AG09319 (cell line): ENCODE results near the gene VWA8.
"Not testable (repeated sequence)": the region's sequence is repeated elsewhere in the genome, so short reads cannot be mapped to it uniquely, and the experiment has no call there.

ENCODE experiments used
- DNase-seq: peaks from one replicate; pipeline ENCODE4 v3.0.0-alpha.2; 2010; ENCODE audit warnings: low read depth; ENCODE audit errors: extremely low read depth
- TF ChIP-seq, protein P1 (sequence below): IDR thresholded peaks from 2 replicates; pipeline ENCODE4 v1.5.1; 2011; ENCODE audit warnings: low read depth, mild to moderate bottlenecking, inconsistent platforms, low read length, moderate library complexity

VWA8 gene

GRCh38 chr13:41627425-41627824 lies 333.5 kb downstream of the VWA8 start:
- TF ChIP-seq, protein P1, sequence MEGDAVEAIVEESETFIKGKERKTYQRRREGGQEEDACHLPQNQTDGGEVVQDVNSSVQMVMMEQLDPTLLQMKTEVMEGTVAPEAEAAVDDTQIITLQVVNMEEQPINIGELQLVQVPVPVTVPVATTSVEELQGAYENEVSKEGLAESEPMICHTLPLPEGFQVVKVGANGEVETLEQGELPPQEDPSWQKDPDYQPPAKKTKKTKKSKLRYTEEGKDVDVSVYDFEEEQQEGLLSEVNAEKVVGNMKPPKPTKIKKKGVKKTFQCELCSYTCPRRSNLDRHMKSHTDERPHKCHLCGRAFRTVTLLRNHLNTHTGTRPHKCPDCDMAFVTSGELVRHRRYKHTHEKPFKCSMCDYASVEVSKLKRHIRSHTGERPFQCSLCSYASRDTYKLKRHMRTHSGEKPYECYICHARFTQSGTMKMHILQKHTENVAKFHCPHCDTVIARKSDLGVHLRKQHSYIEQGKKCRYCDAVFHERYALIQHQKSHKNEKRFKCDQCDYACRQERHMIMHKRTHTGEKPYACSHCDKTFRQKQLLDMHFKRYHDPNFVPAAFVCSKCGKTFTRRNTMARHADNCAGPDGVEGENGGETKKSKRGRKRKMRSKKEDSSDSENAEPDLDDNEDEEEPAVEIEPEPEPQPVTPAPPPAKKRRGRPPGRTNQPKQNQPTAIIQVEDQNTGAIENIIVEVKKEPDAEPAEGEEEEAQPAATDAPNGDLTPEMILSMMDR, result no peak
- no peak for DNase-seq

GRCh38 chr13:41624041-41624440 lies 336.9 kb downstream of the VWA8 start:
- no peak for DNase-seq
- TF ChIP-seq, protein P1, result no peak

GRCh38 chr13:41622432-41623429 lies 338.2 kb downstream of the VWA8 start:
- no peak for DNase-seq

DNA sequence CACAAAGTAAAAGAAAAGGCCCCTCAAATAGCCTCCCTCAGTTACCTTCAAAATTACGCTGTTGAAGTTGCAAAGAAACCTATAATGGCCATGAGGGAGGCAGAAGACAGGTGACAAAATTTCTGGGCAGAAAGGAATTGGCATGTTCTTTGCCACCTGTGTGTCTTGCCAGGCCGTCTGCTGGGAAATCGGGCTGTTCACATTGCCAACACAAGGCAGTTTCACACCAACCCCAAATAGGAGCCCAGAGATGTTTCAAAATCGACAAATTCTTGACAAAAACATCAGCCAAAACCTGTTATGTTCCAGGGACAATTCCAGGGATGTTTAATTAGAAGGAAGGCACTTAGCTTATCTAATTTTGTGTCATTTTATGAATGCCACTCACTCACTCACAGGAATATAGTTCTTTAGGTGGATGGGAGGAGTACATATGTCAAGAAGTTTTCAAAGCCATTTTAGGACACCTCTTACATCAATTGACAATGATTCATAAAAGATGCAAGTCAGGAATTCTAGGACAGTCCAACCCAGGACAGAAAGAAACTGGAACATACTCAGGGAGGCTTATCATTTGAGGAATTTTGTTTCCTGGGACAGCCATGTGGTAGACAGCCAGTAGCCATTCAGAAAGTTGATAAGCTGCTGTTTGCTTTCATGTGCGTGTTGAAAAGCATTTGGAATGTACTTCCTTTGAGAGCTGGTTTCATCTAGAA lies 339.0 kb downstream of the VWA8 start:
- TF ChIP-seq, protein P1, result no peak
- no peak for DNase-seq

More at GRCh38 chr13:41622432-41623429, 338.2 kb downstream of the VWA8 start:
- TF ChIP-seq, protein P1, result no peak

DNA sequence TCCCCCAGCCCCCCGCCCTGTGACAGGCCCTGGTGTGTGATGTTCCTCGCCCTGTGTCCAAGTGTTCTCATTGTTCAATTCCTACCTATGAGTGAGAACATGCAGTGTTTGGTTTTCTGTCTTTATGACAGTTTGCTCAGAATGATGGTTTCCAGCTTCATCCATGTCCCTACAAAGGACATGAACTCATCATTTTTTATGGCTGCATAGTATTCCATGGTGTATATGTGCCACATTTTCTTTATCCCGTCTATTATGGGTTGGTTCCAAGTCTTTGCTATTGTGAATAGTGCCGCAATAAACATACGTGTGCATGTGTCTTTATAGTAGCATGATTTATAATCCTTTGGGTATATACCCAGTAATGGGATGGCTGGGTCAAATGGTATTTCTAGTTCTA lies 343.3 kb downstream of the VWA8 start:
- not testable (repeated sequence) for DNase-seq

DNA sequence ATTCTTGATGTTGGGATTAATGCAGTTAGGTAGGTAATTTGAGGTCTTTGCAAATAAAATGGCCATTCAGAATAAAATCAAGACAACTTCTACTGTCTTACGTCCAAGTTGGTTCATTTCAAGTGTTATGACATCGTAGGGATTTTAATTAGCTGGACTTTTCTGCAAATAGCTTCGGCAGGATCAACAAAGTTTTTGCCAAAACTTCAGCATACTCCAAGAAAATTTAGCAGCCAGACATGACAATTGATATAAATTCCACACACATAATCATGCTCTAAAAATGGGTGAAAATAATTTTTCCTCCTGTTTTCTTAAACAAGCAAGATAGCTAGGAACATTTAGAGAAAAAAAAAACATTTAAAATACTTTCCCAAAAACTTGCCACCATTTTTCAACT lies 344.8 kb downstream of the VWA8 start:
- DNase-seq, result no peak
- TF ChIP-seq, protein P1, result no peak

GRCh38 chr13:41615528-41615855 lies 345.4 kb downstream of the VWA8 start:
- DNase-seq, result no peak
- TF ChIP-seq, protein P1, result no peak
